Motor neuron (in vitro differentiated cells): ENCODE results near the gene NEK10. TPM values are rescaled to one million over a fixed set of nuclear protein-coding genes. Genes with fewer than 3 reads are reported as not detected.

Experiments
- ATAC-seq, 8 experiments: fragments of 200-7000 bp; cut with Tn5 transposase; replicated peaks in 6 of 8; 2 replicates each; pipeline ENCODE4 v1.8.0; 2021; ENCODE audit warnings: mild to moderate bottlenecking in 8 of 8, moderate library complexity in 8 of 8
- H3K27ac ChIP-seq, 2 donors: fragments of 250-450 bp; sonication (Bioruptor Pico); 2 replicates each; pipeline ENCODE4 v1.9.0; 2021; ENCODE audit warnings: antibody characterized with exemption in 2 of 2, mild to moderate bottlenecking in 2 of 2, moderate library complexity in 1 of 2
- H3K4me1 ChIP-seq, 2 donors: fragments of 250-450 bp; sonication (Bioruptor Pico); replicated peaks in 1 of 2; 2 replicates each; pipeline ENCODE4 v1.6.1; 2021; ENCODE audit warnings: antibody characterized with exemption in 2 of 2, mild to moderate bottlenecking in 2 of 2, moderate library complexity in 1 of 2
- H3K4me3 ChIP-seq, 5 donors: fragments of 250-450 bp; sonication (Bioruptor Pico); 2 replicates each; pipeline ENCODE4 v1.9.0; 2021; ENCODE audit warnings: antibody characterized with exemption in 5 of 5, mild to moderate bottlenecking in 5 of 5, moderate library complexity in 4 of 5
- WGBS, 10 experiments: fragments of 450-650 bp; shearing (Covaris generic); methylation state at CpG; one replicate each; pipeline ENCODE4 v1.0.0; 2022; 5-methylcytosine and 5-hydroxymethylcytosine counted together
- in situ Hi-C, 9 experiments: fragments of 400-800 bp; cut with MboI; loops; one replicate each; pipeline ENCODE4 v1.15.0; 2021; ENCODE audit warnings: low sequenced_read_pairs in 9 of 9, low pct_unique_long_range_greater_than_20kb in 2 of 9; ENCODE audit not compliant: unreplicated experiment in 9 of 9
- total RNA-seq, 8 experiments: library from RNA; unstranded; fragments of 300-600 nt; gene quantifications; 2 replicates each; pipeline versions ENCODE4 v1.2.3 to v1.2.4, GENCODE V29; 2022

NEK10 gene
- total RNA-seq, 8 experiments from 2014 or later: 1.5 to 18.8 (median 5.1) TPM

- 17 to 75% (median 57%) methylated on average over 1 to 2 of the region's 2 CpGs for WGBS, 10 experiments
- in situ Hi-C loops: no loop called here
- no peak overlapping the region for H3K4me3 ChIP-seq
- H3K4me1 ChIP-seq: no peaks in the 10 kb centered on the region
- ATAC-seq: no peak
- H3K27ac ChIP-seq: no peak overlapping the region
Measured at GRCh38 chr3:27208961-27209616, 160.1 kb downstream of the NEK10 start.

DNA sequence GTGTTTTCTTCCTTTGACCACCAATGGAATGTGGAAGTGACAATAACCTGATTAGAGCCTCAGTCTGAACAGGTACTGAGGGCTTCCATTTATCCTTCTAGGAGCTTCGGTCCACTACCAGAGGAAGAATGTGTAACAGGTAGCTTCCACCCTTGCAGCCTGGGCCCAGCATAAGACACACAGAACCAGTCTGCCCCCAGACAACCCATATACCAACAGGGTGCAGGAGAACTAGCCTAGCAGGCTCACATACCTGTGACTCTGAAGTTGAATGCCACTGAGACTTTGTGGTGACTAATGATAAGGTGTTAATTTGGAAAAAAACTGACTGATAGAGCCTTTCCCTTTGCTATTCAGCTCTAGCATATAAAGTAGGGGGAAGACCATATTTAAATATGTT is 166.2 kb downstream of the NEK10 start:
- no peak overlapping the region for H3K27ac ChIP-seq
- no peak for ATAC-seq
- WGBS, 10 experiments: 67 to 100% (median 79%) methylated on average over 1 of the region's 1 CpG; no CpG with 5 or more reads in 6 of the 10 experiments
- in situ Hi-C loops: no loop called here
- H3K4me1 ChIP-seq: no peaks in the 10 kb centered on the region
- no peak overlapping the region for H3K4me3 ChIP-seq

- in situ Hi-C loops: no loop called here
- ATAC-seq: no peak
- H3K4me3 ChIP-seq: no peak overlapping the region
- WGBS, 10 experiments: 61 to 90% (median 73%) methylated on average over 2 to 5 of the region's 5 CpGs; no CpG with 5 or more reads in 1 of the 10 experiments
- no peaks in the 10 kb centered on the region for H3K4me1 ChIP-seq
- H3K27ac ChIP-seq: no peak overlapping the region
Measured at GRCh38 chr3:27201492-27201891, 167.7 kb downstream of the NEK10 start.

GRCh38 chr3:27200721-27201489 is 168.3 kb downstream of the NEK10 start:
- Histone ChIP-seq H3K4me1 (no peaks in the 10 kb centered on the region), H3K4me3 (no peak overlapping the region), H3K27ac (no peak overlapping the region)
- in situ Hi-C loops: no loop called here
- ATAC-seq: peak in 2 of 8 experiments; percentile 39 to 80
- 58 to 100% (median 80%) methylated on average over 1 to 2 of the region's 2 CpGs; no CpG with 5 or more reads in 1 of the 10 experiments for WGBS, 10 experiments

GRCh38 chr3:27194861-27195483 is 174.2 kb downstream of the NEK10 start:
- Histone ChIP-seq H3K4me3 (no peak overlapping the region), H3K27ac (no peak overlapping the region), H3K4me1 (no peaks in the 10 kb centered on the region)
- in situ Hi-C loops: no loop called here
- peak in 2 of 8 experiments; percentile 30 to 59 for ATAC-seq
- WGBS, 10 experiments: 0 to 56% (median 0%) methylated on average over 1 of the region's 1 CpG; no CpG with 5 or more reads in 2 of the 10 experiments

GRCh38 chr3:27193056-27193455 is 176.1 kb downstream of the NEK10 start:
- WGBS, 10 experiments: 29 to 100% (median 77%) methylated on average over 1 to 2 of the region's 2 CpGs; no CpG with 5 or more reads in 2 of the 10 experiments
- Histone ChIP-seq H3K4me3 (no peak overlapping the region), H3K27ac (no peak overlapping the region), H3K4me1 (no peaks in the 10 kb centered on the region)
- in situ Hi-C loops: no loop called here
- ATAC-seq: no peak

DNA sequence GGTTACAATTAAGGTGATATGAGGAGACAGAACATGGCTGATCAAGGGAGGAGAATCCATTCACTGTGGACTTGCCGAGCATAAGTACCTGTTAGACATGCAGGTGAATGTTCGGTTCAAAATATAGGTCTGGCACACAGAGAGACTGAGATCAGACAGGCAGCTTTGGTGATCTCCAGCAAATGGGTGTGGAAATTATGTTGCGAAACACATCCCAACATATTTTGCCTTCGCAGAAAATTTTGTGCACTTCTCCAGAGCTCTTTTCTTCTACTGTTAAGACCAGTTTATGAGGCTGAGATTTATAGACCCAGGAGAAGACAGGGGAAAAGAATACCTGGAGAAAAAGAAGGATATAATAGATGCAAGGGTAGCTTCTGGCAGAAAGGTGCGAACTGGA is 183.2 kb downstream of the NEK10 start:
- ATAC-seq: no peak
- in situ Hi-C loops: no loop called here
- Histone ChIP-seq H3K4me1 (no peaks in the 10 kb centered on the region), H3K27ac (no peak overlapping the region), H3K4me3 (no peak overlapping the region)
- 70 to 100% (median 85%) methylated on average over 2 to 5 of the region's 5 CpGs; no CpG with 5 or more reads in 2 of the 10 experiments for WGBS, 10 experiments

DNA sequence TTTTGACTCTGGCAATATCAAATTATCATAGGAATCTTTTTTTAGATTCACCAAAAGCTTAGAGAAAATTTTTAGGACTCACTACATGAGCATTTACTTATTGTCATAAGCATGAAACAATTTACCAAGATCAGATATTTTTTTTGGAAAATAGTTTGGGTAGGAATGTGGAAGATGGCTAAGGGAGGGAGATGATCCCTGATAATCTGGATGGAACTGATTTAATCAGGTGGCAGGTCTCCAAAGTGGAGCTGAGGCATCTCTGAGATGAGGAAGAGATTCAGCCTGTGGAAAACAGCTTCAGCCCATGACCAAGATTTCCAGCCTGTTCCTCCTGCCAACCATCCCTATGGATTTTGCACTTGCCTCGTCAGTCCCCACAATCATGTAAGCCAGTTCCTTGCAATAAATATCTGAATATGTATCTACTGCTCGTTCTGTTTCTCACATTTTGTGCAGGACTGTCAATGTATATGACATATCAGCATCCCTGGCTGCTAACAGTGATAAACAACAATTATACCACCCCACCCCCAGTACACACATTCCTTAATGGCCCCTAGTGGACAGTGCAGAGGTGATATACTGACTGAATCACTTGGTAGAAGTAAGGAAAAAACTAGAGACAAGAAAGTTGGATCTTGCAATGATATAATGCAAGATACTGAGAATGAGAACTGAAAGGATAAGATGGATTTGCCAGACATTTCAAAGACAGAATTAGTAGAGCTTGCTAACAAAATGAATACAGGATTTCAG is 183.8 kb downstream of the NEK10 start:
- no peak for ATAC-seq
- in situ Hi-C loops: no loop called here
- WGBS, 10 experiments: 10 to 100% (median 74%) methylated on average over 1 to 2 of the region's 2 CpGs; no CpG with 5 or more reads in 2 of the 10 experiments
- H3K27ac ChIP-seq: no peak overlapping the region
- no peak overlapping the region for H3K4me3 ChIP-seq
- H3K4me1 ChIP-seq: no peaks in the 10 kb centered on the region

DNA sequence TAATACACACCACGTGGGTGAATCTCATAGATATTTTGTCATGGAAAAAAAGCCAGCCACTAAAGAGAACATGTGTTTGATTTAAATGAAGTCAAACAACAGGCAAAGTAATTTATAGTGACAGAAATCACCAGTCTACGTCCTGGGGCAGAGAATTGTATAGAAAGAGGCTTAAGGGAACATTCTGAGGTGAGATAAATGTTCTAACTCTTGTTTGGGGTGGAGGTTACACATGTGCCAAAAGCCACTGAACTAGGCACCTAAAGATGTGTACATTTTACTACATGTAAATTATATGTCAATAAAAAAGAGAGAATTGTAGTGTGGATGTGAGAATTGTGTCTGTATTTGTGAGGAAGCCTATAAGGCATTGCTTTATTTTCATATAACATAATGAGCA is 184.9 kb downstream of the NEK10 start:
- Histone ChIP-seq H3K4me1 (no peaks in the 10 kb centered on the region), H3K4me3 (no peak overlapping the region), H3K27ac (no peak overlapping the region)
- no peak for ATAC-seq
- in situ Hi-C loops: no loop called here
- 7 to 50% (median 23%) methylated on average over 1 to 2 of the region's 2 CpGs; no CpG with 5 or more reads in 2 of the 10 experiments for WGBS, 10 experiments

DNA sequence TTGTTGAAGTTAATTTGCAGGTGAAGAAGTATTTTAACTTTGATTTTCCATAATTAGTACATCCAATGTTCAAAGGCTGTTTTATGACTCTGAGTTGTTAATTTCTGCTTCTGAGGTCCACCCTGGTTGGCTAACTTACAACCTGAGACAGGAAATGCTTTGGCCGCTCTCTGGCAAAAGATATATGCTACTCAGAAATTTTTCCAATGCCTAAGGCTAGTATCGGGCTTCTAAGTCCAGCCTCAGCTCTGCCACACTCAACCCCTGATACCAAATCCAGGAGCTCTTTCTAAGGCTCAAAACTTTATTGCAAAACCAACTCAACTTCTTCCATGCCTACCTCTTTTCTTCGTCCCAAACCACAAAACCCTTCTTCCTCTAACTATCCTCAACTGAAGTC is 192.9 kb downstream of the NEK10 start:
- no peak overlapping the region for H3K4me3 ChIP-seq
- H3K4me1 ChIP-seq: no peaks in the 10 kb centered on the region
- WGBS, 10 experiments: 20 to 91% (median 71%) methylated on average over 1 to 3 of the region's 3 CpGs
- ATAC-seq: no peak
- in situ Hi-C loops: no loop called here
- H3K27ac ChIP-seq: no peak overlapping the region

GRCh38 chr3:27174530-27174929 is 194.7 kb downstream of the NEK10 start:
- Histone ChIP-seq H3K4me3 (no peak overlapping the region), H3K4me1 (no peaks in the 10 kb centered on the region), H3K27ac (no peak overlapping the region)
- in situ Hi-C loops: no loop called here
- no peak for ATAC-seq
- 20 to 88% (median 84%) methylated on average over 1 to 4 of the region's 4 CpGs for WGBS, 10 experiments

DNA sequence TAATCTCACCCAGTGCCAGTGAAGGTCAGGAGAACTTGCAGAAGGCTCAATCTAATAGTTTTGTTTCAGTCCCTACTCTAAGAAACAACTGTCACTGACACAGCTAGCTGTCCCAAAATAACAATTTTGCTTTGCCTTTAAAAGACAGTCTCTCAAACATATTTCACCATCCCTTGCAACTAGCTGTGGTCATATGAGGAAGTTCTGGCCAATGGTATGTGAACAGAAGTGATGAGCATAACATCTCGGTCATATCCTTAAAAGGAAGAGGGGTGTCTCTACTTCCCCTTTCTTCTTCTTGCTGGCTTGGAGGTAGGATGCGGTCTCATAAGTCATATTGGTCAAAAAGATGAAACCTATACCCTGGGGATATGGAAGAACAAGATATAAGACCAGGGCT is 198.1 kb downstream of the NEK10 start:
- no peaks in the 10 kb centered on the region for H3K4me1 ChIP-seq

GRCh38 chr3:27166888-27167287 is 202.3 kb downstream of the NEK10 start:
- 0 to 90% (median 60%) methylated on average over 1 to 3 of the region's 3 CpGs; no CpG with 5 or more reads in 4 of the 10 experiments for WGBS, 10 experiments

More for the DNA sequence above, 198.1 kb downstream of the NEK10 start:
- ATAC-seq: no peak
- in situ Hi-C loops: no loop called here
- 38 to 100% (median 100%) methylated on average over 1 to 2 of the region's 2 CpGs; no CpG with 5 or more reads in 3 of the 10 experiments for WGBS, 10 experiments
- no peak overlapping the region for H3K4me3 ChIP-seq
- no peak overlapping the region for H3K27ac ChIP-seq

More at GRCh38 chr3:27166888-27167287, 202.3 kb downstream of the NEK10 start:
- H3K4me1 ChIP-seq: no peaks in the 10 kb centered on the region
- peak in 3 of 8 experiments; percentile 9 to 79 (median 54) for ATAC-seq
- no peak overlapping the region for H3K27ac ChIP-seq
- H3K4me3 ChIP-seq: no peak overlapping the region
- in situ Hi-C loops: no loop called here
